Muscle of back (tissue), 11 donors: Measurements from ENCODE around the gene NLGN1. TPM values are rescaled to one million over a fixed set of nuclear protein-coding genes. Genes with fewer than 3 reads are reported as not detected.
A peak's percentile ranks its signal among the peaks of the same experiment; 100 is the strongest.

ENCODE experiments used
- DNase-seq, 3 donors: peaks; one replicate each; pipeline versions ENCODE4 v3.0.0 to v3.0.0-alpha.2; 2013
- polyA plus RNA-seq, 10 donors: library from polyadenylated mRNA; unstranded; fragments of 120-200 nt; gene quantifications; one replicate each; pipeline ENCODE4 v1.2.1, GENCODE V29; 2013; ENCODE audit not compliant: insufficient read length in 10 of 10

NLGN1 gene
- polyA plus RNA-seq, 10 donors: 1.5 to 2.7 (median 2.0) TPM

GRCh38 chr3:173711619-173712018 is 314.1 kb downstream of the NLGN1 start:
- no peak for DNase-seq

DNA sequence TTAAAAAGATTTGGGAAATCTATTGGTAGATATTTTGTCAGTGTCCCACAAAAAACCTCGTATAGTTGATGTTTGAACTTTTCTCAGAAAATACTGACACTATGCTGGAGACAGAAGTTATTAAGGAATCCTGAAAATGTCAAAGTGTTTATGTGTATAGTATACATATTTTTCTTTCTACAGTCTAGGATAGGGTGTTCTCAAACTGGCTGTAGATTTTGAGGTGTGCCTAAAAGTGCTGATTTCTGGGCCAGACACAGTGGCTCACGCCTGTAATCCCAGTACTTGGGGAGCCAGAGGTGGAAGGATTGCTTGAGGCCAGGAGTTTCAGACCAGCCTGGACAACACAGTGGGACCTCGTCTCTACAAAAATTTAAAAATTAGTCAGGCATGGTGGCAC is 322.0 kb downstream of the NLGN1 start:
- no peak for DNase-seq

DNA sequence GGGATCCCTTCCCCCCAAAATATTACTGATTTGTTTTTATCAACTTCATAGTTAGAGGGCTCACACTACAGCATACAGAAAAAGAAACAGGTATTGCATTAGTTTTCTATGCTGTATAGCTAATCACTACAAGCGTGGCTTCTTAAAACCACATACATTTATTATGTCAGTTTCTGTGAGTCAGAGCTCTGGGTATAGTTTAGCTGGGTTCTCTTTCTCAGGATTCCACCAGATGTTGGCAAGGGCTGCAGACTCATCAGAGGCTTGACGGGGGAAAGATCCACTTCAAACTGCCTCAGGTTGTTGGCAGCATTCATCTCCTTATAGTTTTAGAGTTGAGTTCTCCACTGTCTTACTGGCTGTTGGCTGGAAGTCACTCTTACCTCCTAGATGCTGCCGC is 328.0 kb downstream of the NLGN1 start:
- no peak for DNase-seq

GRCh38 chr3:173730391-173730790 is 332.8 kb downstream of the NLGN1 start:
- DNase-seq: no peak

DNA sequence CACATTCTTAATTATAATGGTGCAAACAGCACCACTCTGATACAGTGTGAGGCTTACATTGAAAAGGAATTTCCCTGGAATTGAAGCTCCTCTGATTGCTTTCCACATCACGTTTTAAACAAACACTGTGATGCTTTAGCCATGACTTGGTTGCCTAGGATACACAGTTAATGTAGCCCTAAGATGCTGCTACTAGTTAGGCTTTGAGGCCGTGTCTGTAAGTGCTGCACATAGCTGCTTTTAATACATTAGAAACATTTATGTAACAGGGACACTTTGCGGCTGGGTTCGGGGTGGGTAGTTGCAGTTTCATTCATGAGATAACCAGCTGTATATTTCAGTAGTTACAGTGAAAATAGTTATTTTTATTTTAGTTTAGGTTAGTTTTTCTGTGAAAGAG is 334.7 kb downstream of the NLGN1 start:
- no peak for DNase-seq

DNA sequence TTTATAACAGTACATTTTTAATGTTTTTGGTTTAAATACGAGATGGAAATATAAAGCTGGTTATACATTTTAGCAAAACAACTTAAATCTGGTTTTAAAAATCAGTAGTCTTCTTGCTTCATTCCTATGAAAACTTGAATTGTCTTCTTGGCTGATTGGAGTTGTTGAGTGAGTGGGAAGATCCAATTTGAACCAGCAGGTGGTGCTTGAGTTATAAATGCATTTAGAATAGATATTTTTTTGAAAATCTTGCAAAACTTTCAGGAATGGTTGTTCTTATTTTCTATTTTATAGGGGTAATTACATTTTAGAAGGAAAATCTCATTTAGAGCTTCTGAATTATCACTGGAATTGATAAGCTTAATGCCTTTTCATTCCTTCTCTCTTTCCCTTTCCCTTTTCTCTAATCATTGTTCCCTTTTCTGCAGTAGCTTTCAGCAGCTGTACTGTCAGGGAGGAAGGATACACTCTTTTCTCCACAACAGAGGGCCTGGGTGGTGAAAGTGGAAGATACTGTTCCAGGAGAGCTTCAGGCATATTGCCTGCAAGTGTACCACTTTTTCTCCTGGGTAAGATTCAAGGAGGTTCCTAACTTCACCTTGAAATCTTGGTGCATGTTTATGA is 335.6 kb downstream of the NLGN1 start:
- DNase-seq: peak in 2 of 3 donors; percentile 24 to 53

- no peak for DNase-seq
Measured at GRCh38 chr3:173734473-173734872, 336.9 kb downstream of the NLGN1 start.

DNA sequence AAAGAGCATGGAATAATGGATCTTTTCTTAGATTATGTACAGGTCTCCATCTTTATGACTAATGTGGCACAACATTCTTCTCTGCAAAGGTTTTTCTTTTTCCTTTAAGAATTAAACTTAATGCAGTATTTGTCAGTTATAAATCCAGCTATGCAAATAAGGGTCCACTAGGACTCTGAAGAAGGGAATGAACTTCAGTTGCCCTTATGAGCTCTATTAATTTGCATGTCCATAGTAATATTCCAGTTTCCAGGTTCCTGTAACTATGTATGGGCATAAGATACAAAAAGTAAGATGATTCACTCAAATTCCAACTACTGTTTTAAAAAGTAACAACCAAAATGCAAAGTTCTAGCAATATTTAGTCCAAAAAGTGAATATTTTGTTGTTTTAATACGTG is 337.4 kb downstream of the NLGN1 start:
- no peak for DNase-seq

- DNase-seq: no peak
Measured at GRCh38 chr3:173735841-173736240, 338.3 kb downstream of the NLGN1 start.

DNA sequence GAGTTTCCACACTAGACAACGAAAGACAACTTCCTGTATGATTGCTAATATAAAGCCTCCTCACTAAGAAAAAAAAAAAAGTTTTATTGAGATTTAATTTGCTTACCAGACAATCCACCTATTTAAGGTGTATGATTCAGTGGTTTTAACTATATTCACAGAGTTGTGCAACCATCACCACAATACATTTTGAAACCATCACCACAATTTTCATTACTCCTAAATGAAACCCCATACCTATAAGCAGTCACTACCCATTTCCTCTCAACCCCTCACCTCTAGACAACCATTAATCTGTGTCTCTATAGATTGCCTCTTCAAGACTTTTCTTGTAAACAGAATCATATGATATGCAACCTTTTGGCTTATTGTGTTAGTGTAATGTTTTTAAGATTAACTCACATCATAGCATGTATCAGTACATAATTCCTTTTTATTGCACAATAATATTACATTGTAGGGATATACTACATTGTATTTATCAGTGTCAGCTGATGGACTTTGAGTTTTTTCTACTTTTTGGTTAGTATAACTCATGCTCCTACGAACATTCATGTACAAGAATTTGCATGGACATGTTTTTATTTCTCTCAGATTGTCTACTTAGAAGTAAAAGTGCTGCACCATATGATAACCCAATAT is 339.7 kb downstream of the NLGN1 start:
- no peak for DNase-seq

- no peak for DNase-seq
Measured at GRCh38 chr3:173739726-173740125, 342.2 kb downstream of the NLGN1 start.

DNA sequence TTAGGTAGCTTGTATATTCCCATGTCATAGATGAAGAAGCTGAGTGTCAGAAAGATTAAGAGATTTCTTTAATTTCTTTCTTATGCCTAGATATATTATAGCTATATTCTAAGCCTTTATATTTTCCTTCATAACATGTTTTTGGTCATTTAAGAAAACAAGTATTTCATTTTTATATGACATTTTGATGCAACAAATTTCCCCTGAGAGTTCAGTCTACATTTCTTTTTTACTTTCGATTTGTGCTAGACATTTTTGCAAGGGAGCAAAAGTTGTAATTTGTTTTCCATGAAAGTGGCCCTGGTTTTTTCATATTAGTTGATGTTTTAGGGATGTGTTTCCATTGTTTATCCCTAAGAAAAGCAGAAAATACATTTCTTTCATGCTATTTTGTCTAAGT is 344.9 kb downstream of the NLGN1 start:
- DNase-seq: peak in 1 of 3 donors; percentile 46

DNA sequence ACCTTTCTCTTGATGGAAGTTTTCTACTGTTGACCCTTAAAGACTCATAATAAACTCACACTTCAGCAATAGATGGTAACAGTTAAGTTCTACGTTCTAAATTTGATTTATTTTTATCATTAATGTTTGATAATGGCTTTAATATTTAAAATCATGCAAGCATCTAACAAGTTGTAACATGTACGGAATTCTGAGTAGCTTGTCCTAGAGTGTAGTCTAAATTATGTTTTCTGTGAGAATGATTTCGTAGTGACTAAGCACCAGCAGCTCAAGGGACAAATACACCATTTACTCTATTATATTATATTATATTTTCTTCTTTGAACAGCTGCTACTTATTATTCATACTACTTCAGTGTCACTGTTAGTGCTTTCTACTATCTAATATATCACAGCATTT is 345.6 kb downstream of the NLGN1 start:
- peak in 1 of 3 donors; percentile 16 for DNase-seq

DNA sequence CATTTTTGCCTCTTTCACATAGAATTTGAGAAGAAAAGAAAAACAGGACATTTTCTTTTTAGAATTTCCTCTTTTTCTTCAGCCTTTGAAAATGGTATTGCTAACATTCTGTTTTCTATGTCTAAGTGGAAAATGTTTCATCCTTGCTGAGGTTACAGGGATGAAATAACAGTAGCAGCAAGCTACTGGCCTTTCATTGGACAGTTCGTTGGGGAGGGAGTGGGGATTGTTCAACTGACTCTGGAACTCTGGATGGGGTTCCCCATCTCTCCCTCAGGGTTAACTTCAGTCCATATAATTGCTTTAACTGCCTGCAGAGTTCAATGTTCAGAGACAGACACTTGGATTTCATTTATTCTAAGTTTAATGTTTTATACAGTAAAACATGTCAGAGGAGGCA is 346.0 kb downstream of the NLGN1 start:
- DNase-seq: peak in 1 of 3 donors; percentile 37

- DNase-seq: no peak
Measured at GRCh38 chr3:173744479-173744878, 346.9 kb downstream of the NLGN1 start.

DNA sequence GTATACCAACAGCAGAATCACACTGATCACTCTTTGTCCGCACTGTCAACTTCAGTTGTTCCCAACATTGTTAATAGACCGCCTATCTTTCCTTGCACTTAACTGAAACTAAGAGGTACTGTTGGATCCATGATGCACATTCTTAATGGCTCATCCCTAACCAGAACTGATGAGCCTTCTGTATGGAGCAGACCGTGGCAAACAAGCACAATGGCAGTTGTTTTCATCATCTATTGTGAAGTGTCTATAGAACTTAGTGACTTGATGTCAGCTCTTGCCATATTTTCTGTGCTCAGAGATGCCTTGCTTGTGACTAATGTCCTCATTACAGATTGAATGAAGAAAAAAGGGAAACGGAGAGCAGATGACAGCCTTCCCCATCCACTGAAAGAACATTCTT is 347.4 kb downstream of the NLGN1 start:
- no peak for DNase-seq

DNA sequence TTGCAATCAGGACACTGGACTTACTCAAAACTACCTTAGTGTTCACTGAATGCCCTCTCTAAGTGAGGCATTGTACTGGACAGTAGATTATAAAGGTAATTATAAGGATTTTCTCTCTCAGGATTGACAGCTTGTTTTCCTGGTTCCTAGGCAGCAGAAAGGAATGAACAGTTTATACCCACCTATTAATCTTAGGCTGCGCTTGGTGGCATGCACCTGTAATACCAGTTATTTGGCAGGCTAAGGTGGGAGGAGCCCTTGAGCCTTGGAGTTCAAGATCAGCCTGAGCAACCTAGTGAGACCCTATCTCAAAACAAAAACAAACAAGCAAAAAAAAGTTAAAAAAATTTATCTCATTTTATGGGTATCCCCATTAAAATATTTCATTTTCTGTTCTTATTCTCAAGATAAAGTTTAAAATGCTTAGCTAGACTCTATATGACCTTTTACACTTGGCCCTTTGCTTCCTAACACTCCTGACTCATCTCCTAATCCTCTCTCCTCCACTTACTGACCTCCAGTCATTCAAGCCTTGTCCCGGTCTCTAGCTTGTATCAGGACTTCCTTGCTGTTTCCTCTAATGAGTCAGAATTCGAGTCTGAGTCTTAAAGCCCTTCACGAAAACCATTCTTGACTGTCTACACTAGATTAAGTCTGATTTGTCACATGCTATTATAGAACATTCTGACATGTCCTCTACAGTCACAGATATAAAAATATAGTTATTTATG is 348.6 kb downstream of the NLGN1 start:
- DNase-seq: no peak

- DNase-seq: no peak
Measured at GRCh38 chr3:173747427-173747826, 349.9 kb downstream of the NLGN1 start.

DNA sequence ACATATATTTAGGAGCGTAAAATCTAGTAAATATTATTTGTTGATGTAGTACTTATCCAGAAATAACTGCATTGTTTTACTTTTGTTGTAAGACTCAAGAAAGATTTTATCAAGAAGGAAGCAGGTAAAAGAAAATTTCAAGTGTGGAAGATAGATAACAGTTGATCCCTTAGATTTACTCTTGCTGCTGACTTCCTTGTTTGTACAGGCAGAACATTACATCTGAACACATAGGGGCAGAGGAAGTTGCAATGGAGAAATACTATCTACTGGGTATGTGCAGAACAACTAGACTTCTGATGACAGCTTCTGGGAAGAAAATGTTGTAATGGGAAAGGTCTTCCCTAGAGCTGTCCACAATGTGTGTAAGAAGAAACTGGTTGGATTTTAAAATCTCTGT is 350.6 kb downstream of the NLGN1 start:
- no peak for DNase-seq

DNA sequence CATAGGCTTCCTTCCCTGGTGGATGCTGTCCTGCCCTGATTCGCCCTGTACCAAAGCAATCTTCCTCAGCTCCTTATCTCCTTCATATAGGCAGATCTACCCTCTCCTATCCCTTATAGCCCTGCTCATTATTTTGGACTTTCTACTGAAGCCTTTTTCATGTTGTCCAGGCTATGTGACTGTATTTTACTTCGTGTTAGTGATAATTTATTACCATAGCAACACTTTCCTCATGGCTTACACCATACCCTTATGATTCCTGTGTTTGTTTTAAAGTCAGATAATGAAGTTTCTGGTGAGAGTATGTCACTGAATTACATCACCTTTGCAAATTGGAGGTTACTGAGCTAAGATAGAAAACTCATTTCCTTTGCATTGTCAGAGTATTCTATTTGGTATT is 352.6 kb downstream of the NLGN1 start:
- DNase-seq: no peak

DNA sequence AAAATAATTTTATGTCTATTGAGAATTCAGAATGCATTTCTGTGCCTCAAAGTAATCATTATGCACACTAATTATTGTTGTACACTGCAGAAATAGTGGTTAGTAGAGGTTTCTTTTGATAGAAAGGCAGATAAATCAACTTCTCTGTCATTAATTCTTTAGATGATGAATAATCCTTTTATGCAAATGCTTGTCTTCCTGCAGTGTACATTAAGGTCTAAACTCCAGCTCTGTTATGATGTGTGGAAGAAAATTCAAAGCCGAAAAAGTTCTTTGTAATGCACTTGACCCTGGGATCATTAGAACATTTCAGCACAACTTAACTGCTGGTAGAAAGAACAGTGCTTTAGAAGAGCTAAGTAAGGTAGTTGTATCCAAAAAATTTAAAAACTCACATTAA is 353.0 kb downstream of the NLGN1 start:
- no peak for DNase-seq

GRCh38 chr3:173753593-173753992 is 356.0 kb downstream of the NLGN1 start:
- DNase-seq: no peak

GRCh38 chr3:173755161-173755560 is 357.6 kb downstream of the NLGN1 start:
- DNase-seq: no peak
